DND-41 (cell line): Measurements from ENCODE around the gene PPP4R1.

ENCODE experiments used
- ATAC-seq: fragments of 200-7000 bp; cut with Tn5 transposase; 3 replicates; pipeline ENCODE4 v1.9.1; 2021; ENCODE audit warnings: low read depth; ENCODE audit not compliant: insufficient read depth
- DNase-seq: peaks from one replicate; pipeline ENCODE4 v3.0.0-alpha.2; 2020
- H2AFZ ChIP-seq: 2 replicates; pipeline ENCODE4 v1.6.0; 2012; ENCODE audit warnings: low read depth, low read length
- H3K27ac ChIP-seq: 2 replicates; pipeline ENCODE4 v1.5.1; 2012; ENCODE audit warnings: low read length, inconsistent platforms
- H3K27me3 ChIP-seq: fragments of 200-600 bp; sonication (generic); 2 replicates; pipeline ENCODE4 v1.6.0; 2012; ENCODE audit warnings: low read length, mild to moderate bottlenecking, inconsistent platforms; ENCODE audit not compliant: insufficient read depth, poor library complexity
- H3K36me3 ChIP-seq: 2 replicates; pipeline ENCODE4 v1.5.1; 2012; ENCODE audit warnings: low read length, inconsistent platforms; ENCODE audit not compliant: insufficient read depth
- H3K4me1 ChIP-seq: 2 replicates; pipeline ENCODE4 v1.5.1; 2012; ENCODE audit warnings: mild to moderate bottlenecking, low read length; ENCODE audit not compliant: insufficient read depth
- H3K4me2 ChIP-seq: 2 replicates; pipeline ENCODE4 v1.6.0; 2012; ENCODE audit warnings: mild to moderate bottlenecking, moderate library complexity, low read length, inconsistent platforms; ENCODE audit not compliant: insufficient read depth
- H3K4me3 ChIP-seq, 2 experiments: fragments of 200-600 bp in 1 of 2; shearing (Covaris generic) in 1 of 2; 2 replicates each; pipeline ENCODE4 v1.5.1; 2012 to 2016; ENCODE audit warnings: inconsistent platforms in 2 of 2, low read length in 2 of 2, mild to moderate bottlenecking in 2 of 2, low read depth in 1 of 2, moderate library complexity in 1 of 2
- H3K79me2 ChIP-seq: 2 replicates; pipeline ENCODE4 v1.6.0; 2012; ENCODE audit warnings: low read length, inconsistent platforms; ENCODE audit not compliant: insufficient read depth
- H3K9ac ChIP-seq: 2 replicates; pipeline ENCODE4 v1.6.0; 2012; ENCODE audit warnings: low read depth, mild to moderate bottlenecking, inconsistent platforms, low read length, moderate library complexity
- H3K9me3 ChIP-seq: 2 replicates; pipeline ENCODE4 v1.5.1; 2012; ENCODE audit warnings: low read length, moderate library complexity, mild to moderate bottlenecking, inconsistent platforms; ENCODE audit not compliant: insufficient read depth, severe bottlenecking
- H4K20me1 ChIP-seq: 2 replicates; pipeline ENCODE4 v1.6.0; 2012; ENCODE audit warnings: low read length; ENCODE audit not compliant: insufficient read depth
- EZH2 ChIP-seq: IDR thresholded peaks from 3 replicates; pipeline ENCODE4 v1.6.1; 2012; ENCODE audit warnings: borderline replicate concordance, low read depth, mild to moderate bottlenecking, moderate library complexity, low read length, inconsistent platforms; ENCODE audit not compliant: severe bottlenecking
- TF ChIP-seq, protein P1 (sequence below): IDR thresholded peaks from 2 replicates; pipeline ENCODE4 v1.5.1; 2012; ENCODE audit warnings: borderline replicate concordance, low read length, moderate library complexity, mild to moderate bottlenecking; ENCODE audit not compliant: poor library complexity, severe bottlenecking; ENCODE audit errors: extremely low read depth

Gene PPP4R1

DNA sequence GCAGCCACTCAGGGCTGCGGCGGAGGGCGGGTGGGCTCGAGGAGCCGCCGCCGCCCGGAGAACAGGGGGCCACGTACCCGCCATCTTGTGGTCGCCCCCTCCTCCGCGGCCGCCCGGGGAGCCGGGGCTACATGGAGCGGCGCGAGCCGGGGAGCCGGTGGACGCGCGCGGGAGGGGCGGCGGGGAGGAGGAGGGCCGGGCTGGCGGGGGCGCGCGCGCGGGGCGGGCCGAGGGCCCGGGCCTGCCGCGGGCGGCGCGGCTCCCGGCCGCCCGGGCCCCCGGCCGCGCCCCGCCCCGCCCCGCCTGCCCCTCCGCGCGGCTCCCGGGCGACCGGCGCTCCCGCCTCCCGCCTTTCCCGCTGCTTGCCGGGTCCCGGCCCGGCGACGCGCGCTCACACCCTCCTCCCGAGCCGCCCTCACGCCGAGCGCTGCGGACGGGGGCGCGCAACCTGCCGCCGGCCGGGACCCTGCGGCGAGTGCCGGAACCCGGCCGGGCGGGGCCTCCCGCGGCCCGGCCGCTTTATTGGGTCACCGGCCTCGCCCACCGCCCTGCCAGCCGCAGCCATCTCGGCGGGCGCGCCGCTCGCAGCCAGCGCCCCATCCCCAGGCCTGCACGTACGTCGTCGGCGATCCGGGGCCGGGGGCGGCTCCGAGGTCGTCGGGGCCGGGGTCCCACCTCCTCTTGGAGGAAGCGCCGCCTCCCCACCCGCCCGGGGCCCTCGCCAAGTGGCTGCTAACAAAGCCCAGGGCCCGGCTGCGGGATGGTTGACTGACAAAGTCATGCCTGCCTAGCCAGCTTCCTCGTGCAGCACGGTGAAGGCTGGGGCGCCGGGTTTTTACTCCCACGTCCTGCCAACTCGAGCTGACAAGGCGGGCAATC, at the start of gene PPP4R1:
PPP4R1 (minus strand) TSS at position 159 of the 879 bp plus-strand sequence; CDS start at position 84, 75 bp downstream.
- no peaks in the 10 kb centered on the region for H3K9me3 ChIP-seq
- peaks cover 48% of the 10 kb centered on the region for H3K79me2 ChIP-seq
- no peak for TF ChIP-seq EZH2
- TF ChIP-seq, protein P1, sequence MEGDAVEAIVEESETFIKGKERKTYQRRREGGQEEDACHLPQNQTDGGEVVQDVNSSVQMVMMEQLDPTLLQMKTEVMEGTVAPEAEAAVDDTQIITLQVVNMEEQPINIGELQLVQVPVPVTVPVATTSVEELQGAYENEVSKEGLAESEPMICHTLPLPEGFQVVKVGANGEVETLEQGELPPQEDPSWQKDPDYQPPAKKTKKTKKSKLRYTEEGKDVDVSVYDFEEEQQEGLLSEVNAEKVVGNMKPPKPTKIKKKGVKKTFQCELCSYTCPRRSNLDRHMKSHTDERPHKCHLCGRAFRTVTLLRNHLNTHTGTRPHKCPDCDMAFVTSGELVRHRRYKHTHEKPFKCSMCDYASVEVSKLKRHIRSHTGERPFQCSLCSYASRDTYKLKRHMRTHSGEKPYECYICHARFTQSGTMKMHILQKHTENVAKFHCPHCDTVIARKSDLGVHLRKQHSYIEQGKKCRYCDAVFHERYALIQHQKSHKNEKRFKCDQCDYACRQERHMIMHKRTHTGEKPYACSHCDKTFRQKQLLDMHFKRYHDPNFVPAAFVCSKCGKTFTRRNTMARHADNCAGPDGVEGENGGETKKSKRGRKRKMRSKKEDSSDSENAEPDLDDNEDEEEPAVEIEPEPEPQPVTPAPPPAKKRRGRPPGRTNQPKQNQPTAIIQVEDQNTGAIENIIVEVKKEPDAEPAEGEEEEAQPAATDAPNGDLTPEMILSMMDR: no peak
- peak within 1 kb of the TSS; percentile 47 to 72 for H3K4me3 ChIP-seq
- H2AFZ ChIP-seq: peak within 1 kb of the TSS; percentile 78
- H3K4me1 ChIP-seq: peaks cover 62% of the 10 kb centered on the region
- no peaks in the 10 kb centered on the region for H3K27me3 ChIP-seq
- peak within 1 kb of the TSS; percentile 83 for H3K4me2 ChIP-seq
- peak within 1 kb of the TSS; percentile 74 for H3K27ac ChIP-seq
- H4K20me1 ChIP-seq: peaks cover 22% of the 10 kb centered on the region
- DNase-seq (peak; percentile 86), ATAC-seq (peak; percentile 76)
- H3K36me3 ChIP-seq: peaks cover 13% of the 10 kb centered on the region
- H3K9ac ChIP-seq: peak within 1 kb of the TSS; percentile 86

- no peak for DNase-seq
- TF ChIP-seq EZH2: no peak
- TF ChIP-seq, protein P1: no peak
- Histone ChIP-seq H3K9ac (no peak overlapping the region), H2AFZ (no peak overlapping the region), H3K27ac (no peak overlapping the region), H4K20me1 (no peaks in the 10 kb centered on the region), H3K36me3 (no peaks in the 10 kb centered on the region), H3K27me3 (no peaks in the 10 kb centered on the region), H3K9me3 (no peaks in the 10 kb centered on the region), H3K79me2 (no peaks in the 10 kb centered on the region), H3K4me1 (no peaks in the 10 kb centered on the region), H3K4me2 (no peak overlapping the region), H3K4me3 (no peak overlapping the region)
- no peak for ATAC-seq
Measured at GRCh38 chr18:9663377-9663776, 49.0 kb upstream of the PPP4R1 start.

- Histone ChIP-seq H3K9ac (no peak overlapping the region), H3K36me3 (no peaks in the 10 kb centered on the region), H3K27ac (no peak overlapping the region), H2AFZ (no peak overlapping the region), H3K4me2 (no peak overlapping the region), H3K27me3 (no peaks in the 10 kb centered on the region), H3K4me1 (no peaks in the 10 kb centered on the region), H3K4me3 (no peak overlapping the region), H3K9me3 (no peaks in the 10 kb centered on the region), H3K79me2 (no peaks in the 10 kb centered on the region), H4K20me1 (no peaks in the 10 kb centered on the region)
- no peak for TF ChIP-seq EZH2
- TF ChIP-seq, protein P1: no peak
- DNase-seq (no peak), ATAC-seq (no peak)
Measured at GRCh38 chr18:9661564-9661963, 47.2 kb upstream of the PPP4R1 start.
